ENCODE measurements around the gene RRP15. TPM values are rescaled to one million over a fixed set of nuclear protein-coding genes. Genes with fewer than 3 reads are reported as not detected.

Gene RRP15
- total and polyA plus RNA-seq, 2 of the 13 experiments (the other 11 are each of a cell fraction or from before 2014, with no cell fraction given): 2.1 to 37.5 TPM

DNA sequence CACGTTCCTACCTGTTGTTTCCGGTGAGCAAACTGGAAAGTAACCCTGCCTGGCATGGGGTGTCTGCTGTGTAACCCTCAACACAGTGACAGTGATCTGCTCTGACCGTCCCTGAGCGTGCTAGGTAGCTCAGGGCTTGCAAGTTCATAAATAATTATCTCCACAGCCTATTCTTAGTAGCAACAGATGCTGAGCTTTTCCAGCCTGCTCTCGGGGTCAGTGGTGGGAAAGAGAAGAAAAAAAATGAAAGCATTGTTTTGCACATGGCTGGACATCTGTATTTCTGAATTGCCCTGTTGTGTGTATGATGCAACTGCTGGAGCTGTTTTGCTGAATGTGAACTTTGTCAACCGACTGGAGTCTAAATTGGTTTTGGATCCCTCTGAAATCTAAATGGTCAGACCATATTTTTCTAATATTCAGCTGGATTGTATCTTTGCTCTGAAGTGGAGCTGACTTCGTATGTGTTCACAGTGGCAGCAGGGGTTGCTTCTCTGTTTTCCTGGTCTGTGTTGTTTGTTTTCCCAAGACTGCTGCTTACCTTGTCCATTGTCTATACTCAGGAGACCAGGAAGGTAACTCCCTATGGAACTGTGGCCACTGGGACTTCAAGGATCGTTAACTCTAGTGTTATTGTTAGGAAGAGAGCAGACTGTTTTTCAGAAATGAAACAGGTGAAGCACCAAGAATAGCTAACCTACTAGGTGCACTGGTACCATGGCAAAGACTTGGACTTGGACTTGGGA lies 87.0 kb downstream of the RRP15 start (continued):
- TF ChIP-seq ZFYVE20 (CRISPR knock-in tag; IDR thresholded peaks at IDR 0.05; ENCODE audit: borderline replicate concordance, low read depth): no peak
- no peak for TF ChIP-seq ZFP62 (CRISPR knock-in tag; IDR thresholded peaks at IDR 0.05)
- peak; percentile 87 for TF ChIP-seq CEBPB (IDR thresholded peaks at IDR 0.05; ENCODE audit: borderline replicate concordance, low read depth, low read length)
- TF ChIP-seq, protein P1, sequence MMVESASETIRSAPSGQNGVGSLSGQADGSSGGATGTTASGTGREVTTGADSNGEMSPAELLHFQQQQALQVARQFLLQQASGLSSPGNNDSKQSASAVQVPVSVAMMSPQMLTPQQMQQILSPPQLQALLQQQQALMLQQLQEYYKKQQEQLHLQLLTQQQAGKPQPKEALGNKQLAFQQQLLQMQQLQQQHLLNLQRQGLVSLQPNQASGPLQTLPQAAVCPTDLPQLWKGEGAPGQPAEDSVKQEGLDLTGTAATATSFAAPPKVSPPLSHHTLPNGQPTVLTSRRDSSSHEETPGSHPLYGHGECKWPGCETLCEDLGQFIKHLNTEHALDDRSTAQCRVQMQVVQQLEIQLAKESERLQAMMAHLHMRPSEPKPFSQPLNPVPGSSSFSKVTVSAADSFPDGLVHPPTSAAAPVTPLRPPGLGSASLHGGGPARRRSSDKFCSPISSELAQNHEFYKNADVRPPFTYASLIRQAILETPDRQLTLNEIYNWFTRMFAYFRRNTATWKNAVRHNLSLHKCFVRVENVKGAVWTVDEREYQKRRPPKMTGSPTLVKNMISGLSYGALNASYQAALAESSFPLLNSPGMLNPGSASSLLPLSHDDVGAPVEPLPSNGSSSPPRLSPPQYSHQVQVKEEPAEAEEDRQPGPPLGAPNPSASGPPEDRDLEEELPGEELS (CRISPR knock-in tag; IDR thresholded peaks at IDR 0.05): peak; percentile 65; the same call in 1 of the 2 replicates
- peak; percentile 63; the same call in 1 of the 2 replicates for TF ChIP-seq GATAD2A (CRISPR knock-in tag; IDR thresholded peaks at IDR 0.05)
- 0 out of 2 replicates have a peak, but pooled peaks have one; percentile 24 for TF ChIP-seq ZGPAT (CRISPR knock-in tag; IDR thresholded peaks at IDR 0.05)
- TF ChIP-seq ZKSCAN1 (IDR thresholded peaks at IDR 0.05; ENCODE audit: low read length): peak; percentile 61; the same call in 1 of the 2 replicates
- no peak for TF ChIP-seq ZNF713 (CRISPR knock-in tag; IDR thresholded peaks at IDR 0.05)
- TF ChIP-seq MXD4 (CRISPR knock-in tag; IDR thresholded peaks at IDR 0.05): peak; percentile 34; the same call in 1 of the 2 replicates
- no peak for TF ChIP-seq ZNF598 (CRISPR knock-in tag; IDR thresholded peaks at IDR 0.05; ENCODE audit: borderline replicate concordance)
- TF ChIP-seq FOXJ3 (CRISPR knock-in tag; IDR thresholded peaks at IDR 0.05; ENCODE audit: borderline replicate concordance): peak; percentile 25; the same call in 1 of the 2 replicates
- TF ChIP-seq RAD21 (CRISPR knock-in tag; IDR thresholded peaks at IDR 0.05): no peak
- no peak for TF ChIP-seq HNRNPK (IDR thresholded peaks at IDR 0.05; ENCODE audit: low read depth, low read length, poor library complexity, severe bottlenecking)
- TF ChIP-seq ZNF781 (CRISPR knock-in tag; IDR thresholded peaks at IDR 0.05; ENCODE audit: borderline replicate concordance, not compliant biosample characterization): no peak
- no peak for TF ChIP-seq ZBTB43 (CRISPR knock-in tag; conservative IDR thresholded peaks at IDR 0.05)
- TF ChIP-seq HNF1A (IDR thresholded peaks at IDR 0.05; ENCODE audit: low read depth): no peak
- TF ChIP-seq HNF1A (CRISPR knock-in tag; IDR thresholded peaks at IDR 0.05; ENCODE audit: borderline replicate concordance): peak; percentile 32; the same call in 1 of the 2 replicates
- peak; percentile 56; the same call in 1 of the 2 replicates for TF ChIP-seq MAFF (IDR thresholded peaks at IDR 0.05; ENCODE audit: low read depth, low read length)
- peak; percentile 45 for TF ChIP-seq SALL1 (CRISPR knock-in tag; IDR thresholded peaks at IDR 0.05)
- TF ChIP-seq SRSF4 (IDR thresholded peaks at IDR 0.05; ENCODE audit: low read depth, low read length, poor library complexity, severe bottlenecking): no peak

Measured in HepG2 (cell line).